CD4-positive, alpha-beta T cell (primary cell): Measurements from ENCODE around the gene DNAJC17. TPM values are rescaled to one million over a fixed set of nuclear protein-coding genes. Genes with fewer than 3 reads are reported as not detected.

Experiments
- ATAC-seq: fragments of 200-7000 bp; cut with Tn5 transposase; one replicate; pipeline ENCODE4 v1.10.0; 2022; ENCODE audit warnings: mild to moderate bottlenecking; ENCODE audit not compliant: poor library complexity
- CTCF ChIA-PET: fragments of 350-600 bp; sonication (Branson Sonifier 250); formaldehyde crosslinking; loops from one replicate; lab custom pipeline; 2021; ENCODE audit warnings: antibody characterized with exemption, inconsistent platforms; lab: Charles Lee
- POLR2A ChIA-PET: fragments of 350-600 bp; sonication (Branson Sonifier 250); formaldehyde crosslinking; loops from one replicate; lab custom pipeline; 2021; ENCODE audit warnings: antibody characterized with exemption, inconsistent platforms; lab: Charles Lee
- DNase-seq, 14 experiments: peaks; one replicate each; pipeline ENCODE4 v3.0.0-alpha.2; 2013 to 2020; ENCODE audit warnings: mixed read lengths in 2 of 14
- H3K27ac ChIP-seq, 2 donors: one replicate each; pipeline versions ENCODE4 v1.5.1 to v1.7.0; 2013; ENCODE audit warnings: low read length in 2 of 2, low read depth in 1 of 2, mild to moderate bottlenecking in 1 of 2
- H3K27me3 ChIP-seq, 2 experiments: 1 replicate in 1 of 2; 2 replicates in 1 of 2; pipeline versions ENCODE4 v1.6.1 to v1.7.0; 2013; ENCODE audit warnings: low read length in 2 of 2, control low read depth in 1 of 2, mild to moderate bottlenecking in 1 of 2, moderate library complexity in 1 of 2; ENCODE audit not compliant: insufficient read depth in 2 of 2, control insufficient read depth in 1 of 2
- H3K36me3 ChIP-seq: one replicate; pipeline ENCODE4 v1.6.1; 2013; ENCODE audit warnings: low read length, control low read depth; ENCODE audit not compliant: insufficient read depth
- H3K4me1 ChIP-seq: one replicate; pipeline ENCODE4 v1.6.1; 2013; ENCODE audit warnings: low read length, control low read depth; ENCODE audit not compliant: insufficient read depth
- H3K4me3 ChIP-seq: one replicate; pipeline ENCODE4 v1.5.1; 2013; ENCODE audit warnings: mild to moderate bottlenecking, low read length, moderate library complexity
- H3K9me3 ChIP-seq, 2 experiments: 1 replicate in 1 of 2; 2 replicates in 1 of 2; pipeline versions ENCODE4 v1.6.1 to v1.7.0; 2013; ENCODE audit warnings: low read length in 2 of 2, mild to moderate bottlenecking in 2 of 2, control low read depth in 1 of 2, moderate library complexity in 1 of 2; ENCODE audit not compliant: control insufficient read depth in 1 of 2, insufficient read depth in 1 of 2
- H3K27ac Mint-ChIP-seq: one replicate; pipeline ENCODE4 v1.8.0; 2020; ENCODE audit warnings: mixed read lengths
- H3K27me3 Mint-ChIP-seq: one replicate; pipeline ENCODE4 v1.8.0; 2021; ENCODE audit warnings: mixed read lengths
- H3K36me3 Mint-ChIP-seq: one replicate; pipeline ENCODE4 v1.8.0; 2021; ENCODE audit warnings: low read depth, mixed read lengths
- H3K4me1 Mint-ChIP-seq: one replicate; pipeline ENCODE4 v1.8.0; 2021; ENCODE audit warnings: low read depth, mixed read lengths
- H3K4me3 Mint-ChIP-seq: one replicate; pipeline ENCODE4 v1.8.0; 2020; ENCODE audit warnings: mild to moderate bottlenecking, mixed read lengths
- H3K9me3 Mint-ChIP-seq: one replicate; pipeline ENCODE4 v1.8.0; 2020; ENCODE audit warnings: mixed read lengths
- CTCF ChIP-seq: fragments of 200-600 bp; IDR thresholded peaks from one replicate; pipeline ENCODE4 v1.8.0; 2022; ENCODE audit warnings: antibody characterized with exemption, mild to moderate bottlenecking
- intact Hi-C, 2 experiments: fragments of 100-400 bp; cut with DNase I in 1 of 2; cut with micrococcal nuclease in 1 of 2; formaldehyde crosslinking; loops; one replicate each; pipeline versions ENCODE4 v1.15.1 to v1.9.0; 2023 to 2025; cut with DNase I, micrococcal nuclease
- polyA plus RNA-seq, 2 donors: library from polyadenylated mRNA; unstranded; fragments of 120-200 nt; gene quantifications; one replicate each; pipeline ENCODE4 v1.2.1, GENCODE V29; 2013
- total RNA-seq, 174 experiments: library from RNA in 2 of 174; stranded (reverse) in 2 of 174; gene quantifications; one replicate each; pipeline ENCODE4 v1.2.3 and lab custom pipeline; 2021 to 2026

DNAJC17 gene
- total RNA-seq (10 to 100 TPM; 14.4 to 17.9 TPM), total RNA-seq (lab: John Stamatoyannopoulos, UW) (10.0 to 40.0 (median 25.2) reads per million in 172 experiments)
- polyA plus RNA-seq (2013, experiment 1 of 2): 30.5 TPM
- polyA plus RNA-seq (2013, experiment 2 of 2): 32.9 TPM

- H3K9me3 Mint-ChIP-seq: no peaks in the 10 kb centered on the region
- H3K27ac Mint-ChIP-seq: peak within 1 kb of the TSS; percentile 91
- ChIA-PET POLR2A (interaction anchor here (0.6 to 2.6 kb wide), 10 partner anchors 12 to 309 kb away, joined by 3 to 13 read pairs (median 4); partner anchors contain the start of genes C15orf62, CCDC32, INO80 and RAD51), CTCF (interaction anchor here (1.4 to 2.0 kb wide), 2 partner anchors 52 to 87 kb away, joined by 5 to 8 read pairs; partner anchors contain the start of gene VPS18)
- peaks cover 27% of the 10 kb centered on the region for H3K36me3 Mint-ChIP-seq
- H3K4me1 ChIP-seq: peaks cover 30% of the 10 kb centered on the region
- H3K27ac ChIP-seq: peak within 1 kb of the TSS; percentile 90 to 93
- intact Hi-C loops: loop anchor here (1.0 to 5.0 kb wide), 5 partner anchors 52 to 735 kb away; partner anchors contain the start of genes RMDN3 (in 2 of the 2), RAD51 (in 1 of the 2), RPAP1 (in 1 of the 2) and VPS18 (in 1 of the 2)
- H3K4me3 ChIP-seq: peak within 1 kb of the TSS; percentile 80
- TF ChIP-seq CTCF: no peak
- DNase-seq: peak; percentile 86 to 97 (median 92)
- H3K27me3 Mint-ChIP-seq: no peaks in the 10 kb centered on the region
- H3K27me3 ChIP-seq: no peaks in the 10 kb centered on the region
- no peaks in the 10 kb centered on the region for H3K9me3 ChIP-seq
- H3K4me3 Mint-ChIP-seq: peak within 1 kb of the TSS; percentile 96
- ATAC-seq: peak; percentile 97
- H3K36me3 ChIP-seq: peaks cover 22% of the 10 kb centered on the region
- H3K4me1 Mint-ChIP-seq: peaks cover 23% of the 10 kb centered on the region
Observed at GRCh38 chr15:40807028-40807887, at the start of gene DNAJC17, which contains the start of gene ZFYVE19. Gene DNAJC17 (minus strand): TSS chr15:40807473. CDS start chr15:40807446, 27 bp downstream. Gene ZFYVE19 (plus strand): TSS chr15:40807089. CDS start chr15:40807590, 501 bp downstream.

- peaks cover 18% of the 10 kb centered on the region for H3K4me1 ChIP-seq
- peaks cover 0 to 3% of the 10 kb centered on the region in 2 experiments for H3K9me3 ChIP-seq
- Mint-ChIP-seq H3K4me3 (no peak overlapping the region), H3K27me3 (no peaks in the 10 kb centered on the region), H3K27ac (no peak overlapping the region), H3K9me3 (no peaks in the 10 kb centered on the region), H3K4me1 (peaks cover 14% of the 10 kb centered on the region), H3K36me3 (no peaks in the 10 kb centered on the region)
- intact Hi-C loops: loop anchor here (1.0 kb wide), 3 partner anchors 38 to 329 kb away; partner anchors contain the start of gene VPS18 (in 1 of the 2)
- H3K4me3 ChIP-seq: no peak overlapping the region
- no peaks in the 10 kb centered on the region for H3K27me3 ChIP-seq
- CTCF ChIA-PET: interaction anchor here (2.7 to 6.1 kb wide), 4 partner anchors 17 to 48 kb away, joined by 21 to 135 read pairs (median 42); partner anchors contain the start of genes RHOV and VPS18
- no peak for DNase-seq
- POLR2A ChIA-PET: interaction anchor here (3.3 kb wide), 1 partner anchor 38 kb away, joined by 55 read pairs; the partner anchor contains the start of gene VPS18
- H3K27ac ChIP-seq: no peak overlapping the region
- peaks cover 2% of the 10 kb centered on the region for H3K36me3 ChIP-seq
- no peak for ATAC-seq
- no peak for TF ChIP-seq CTCF
Observed at GRCh38 chr15:40856746-40857145, 49.5 kb upstream of the DNAJC17 start.

GRCh38 chr15:40855706-40856234 lies 48.5 kb upstream of the DNAJC17 start:
- DNase-seq: no peak
- Histone ChIP-seq H3K4me3 (no peak overlapping the region), H3K27me3 (no peaks in the 10 kb centered on the region), H3K4me1 (peaks cover 18% of the 10 kb centered on the region), H3K9me3 (peaks cover 0 to 3% of the 10 kb centered on the region in 2 experiments), H3K36me3 (peaks cover 2% of the 10 kb centered on the region), H3K27ac (no peak overlapping the region)
- Mint-ChIP-seq H3K4me1 (peaks cover 14% of the 10 kb centered on the region), H3K36me3 (no peaks in the 10 kb centered on the region), H3K4me3 (no peak overlapping the region), H3K27ac (no peak overlapping the region), H3K27me3 (no peaks in the 10 kb centered on the region), H3K9me3 (no peaks in the 10 kb centered on the region)
- ATAC-seq: no peak
- intact Hi-C loops: no loop called here
- no peak for TF ChIP-seq CTCF
- POLR2A ChIA-PET: no interaction called here
- CTCF ChIA-PET: interaction anchor here (5.3 to 6.1 kb wide), 2 partner anchors 34 to 40 kb away, joined by 54 to 135 read pairs; partner anchors contain the start of gene VPS18
